HG03066 (cell line): ENCODE data around the gene NXPH1.

Source experiments
- ATAC-seq: cut with Tn5 transposase; IDR thresholded peaks from one replicate; pipeline ENCODE4 v1.9.1; 2021; ENCODE audit warnings: low read depth; ENCODE audit not compliant: unreplicated experiment

NXPH1 gene

DNA sequence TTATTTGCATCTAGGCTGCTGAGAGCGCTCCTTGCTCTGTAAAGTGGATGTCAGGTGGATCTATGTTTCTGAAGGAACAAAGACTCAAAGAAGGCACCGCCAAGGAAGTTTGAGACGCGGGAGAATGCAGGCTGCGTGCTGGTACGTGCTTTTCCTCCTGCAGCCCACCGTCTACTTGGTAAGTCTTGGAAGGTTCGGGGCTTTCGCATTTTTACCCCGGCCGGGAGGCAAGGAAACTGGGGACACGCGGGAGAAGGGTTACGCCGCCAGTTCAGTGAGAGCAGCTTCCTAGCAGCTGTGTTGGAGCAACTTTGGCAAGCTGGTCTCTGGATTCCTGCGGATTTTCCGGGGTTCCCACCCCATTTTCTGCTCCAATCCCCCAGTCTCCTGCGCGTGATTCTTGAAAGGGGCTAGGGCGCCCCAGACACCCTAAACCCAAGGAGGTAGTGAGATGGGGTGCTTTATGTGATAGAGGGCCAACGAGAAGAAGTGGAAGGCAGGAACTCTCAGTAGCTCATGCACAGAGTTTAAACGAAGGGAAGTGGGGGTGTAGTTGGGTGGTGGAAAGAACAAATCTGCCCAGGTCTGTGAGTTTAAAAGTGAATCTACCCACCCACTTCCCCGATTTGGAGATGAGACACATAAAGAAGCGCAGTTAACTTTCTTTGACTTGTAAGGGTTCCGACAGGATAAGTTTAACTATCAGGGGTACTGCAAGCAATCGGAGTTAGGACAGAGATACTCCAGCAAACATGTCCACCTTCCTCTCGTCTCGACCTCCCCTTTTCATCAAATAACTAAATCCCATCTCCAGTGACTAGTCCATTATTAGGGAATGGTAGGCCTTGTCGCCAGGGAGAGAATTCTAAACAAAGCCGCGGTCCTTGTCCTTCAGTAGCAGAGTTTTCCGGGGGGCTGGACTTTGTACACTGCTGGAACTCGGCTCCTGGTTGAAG, 2.5 kb downstream of the NXPH1 start:
- no peak for ATAC-seq

GRCh38 chr7:8436965-8437364, 3.6 kb downstream of the NXPH1 start:
- peak; percentile 65 for ATAC-seq

GRCh38 chr7:8437606-8438005, 4.2 kb downstream of the NXPH1 start:
- no peak for ATAC-seq

- no peak for ATAC-seq
Observed at GRCh38 chr7:8440670-8441069, 7.3 kb downstream of the NXPH1 start.

DNA sequence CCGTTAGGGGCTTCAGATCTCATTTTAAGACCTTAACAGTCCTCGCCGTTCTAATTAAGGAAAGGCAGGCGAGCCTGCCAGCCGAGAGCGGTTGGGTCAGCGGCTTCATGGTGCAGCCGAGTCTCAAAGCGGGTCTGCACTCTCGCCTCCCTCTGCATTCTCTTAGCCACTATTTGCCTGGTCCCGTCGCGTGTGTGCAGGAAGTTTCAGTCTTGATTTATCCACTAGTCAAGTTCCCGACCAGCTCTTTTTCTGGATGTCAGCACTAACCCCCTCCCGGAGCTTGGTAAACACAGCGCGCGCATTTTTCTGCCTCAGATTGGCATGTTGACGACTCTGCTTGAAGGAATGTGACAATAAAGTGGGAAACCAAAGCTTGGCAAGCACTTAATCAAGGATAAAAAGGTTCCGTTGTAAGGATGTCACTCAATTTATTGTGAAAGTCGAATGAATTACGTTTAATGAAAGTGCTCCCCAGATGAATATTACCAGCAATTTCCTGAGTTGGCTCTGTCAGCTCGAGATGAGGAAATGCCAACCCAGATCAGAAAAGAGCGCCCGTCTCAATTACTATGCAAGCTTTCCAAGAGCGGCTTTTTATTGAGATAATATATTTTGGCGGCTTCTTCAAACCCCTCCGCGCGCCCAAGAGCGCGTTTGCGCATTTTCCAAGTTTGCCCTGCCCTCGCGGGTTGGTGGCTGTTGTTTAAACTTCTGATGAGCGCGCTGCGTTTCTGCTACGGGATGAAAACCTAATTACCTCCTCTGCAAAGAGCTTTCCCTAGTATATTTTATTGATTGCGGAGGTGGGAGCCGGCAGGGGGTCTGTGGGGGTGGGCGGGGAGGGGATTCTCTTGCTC, 7.9 kb downstream of the NXPH1 start:
- ATAC-seq, result no peak

DNA sequence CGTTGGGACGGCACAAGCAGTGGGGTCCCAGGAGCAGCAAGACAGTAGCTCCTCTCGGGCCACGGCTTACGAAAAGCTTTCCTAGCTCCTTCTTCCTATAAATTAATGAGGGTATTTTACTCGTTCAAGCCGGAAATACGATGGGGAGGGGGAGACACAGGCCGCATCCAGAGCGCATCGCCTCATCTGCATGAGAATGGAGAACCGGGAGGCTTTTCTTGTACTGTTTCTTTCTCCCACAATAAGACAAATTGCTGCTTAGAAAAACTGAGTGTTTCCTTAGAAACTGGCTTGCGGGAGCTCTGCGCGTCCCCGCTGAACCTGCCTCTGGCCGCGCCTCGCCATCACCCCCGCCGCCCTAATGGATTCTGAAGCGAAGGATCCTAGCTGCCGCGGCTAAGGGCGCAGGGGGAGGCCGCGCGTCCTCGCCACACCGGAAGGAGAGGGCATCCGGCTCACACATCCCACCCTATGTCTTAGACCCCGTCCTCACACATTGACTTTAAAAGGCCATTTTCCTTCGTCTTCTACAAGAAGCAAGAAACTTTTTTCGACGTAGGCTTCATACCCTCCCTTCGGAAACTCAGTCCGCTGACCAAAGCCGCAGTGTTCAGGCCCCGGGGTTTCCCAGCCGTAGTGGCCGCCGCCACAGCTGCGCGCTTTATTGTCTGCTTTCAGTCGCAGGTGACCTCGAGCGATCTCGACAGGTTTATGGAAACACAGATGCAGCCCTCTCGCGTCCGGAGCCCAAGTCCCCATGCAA, 8.8 kb downstream of the NXPH1 start:
- no peak for ATAC-seq

- ATAC-seq, result peak; percentile 73
Observed at GRCh38 chr7:8442814-8443304, 9.4 kb downstream of the NXPH1 start.

GRCh38 chr7:8443576-8444467, 10.4 kb downstream of the NXPH1 start:
- ATAC-seq, result no peak

GRCh38 chr7:8444468-8444769, 11.0 kb downstream of the NXPH1 start:
- ATAC-seq, result no peak

DNA sequence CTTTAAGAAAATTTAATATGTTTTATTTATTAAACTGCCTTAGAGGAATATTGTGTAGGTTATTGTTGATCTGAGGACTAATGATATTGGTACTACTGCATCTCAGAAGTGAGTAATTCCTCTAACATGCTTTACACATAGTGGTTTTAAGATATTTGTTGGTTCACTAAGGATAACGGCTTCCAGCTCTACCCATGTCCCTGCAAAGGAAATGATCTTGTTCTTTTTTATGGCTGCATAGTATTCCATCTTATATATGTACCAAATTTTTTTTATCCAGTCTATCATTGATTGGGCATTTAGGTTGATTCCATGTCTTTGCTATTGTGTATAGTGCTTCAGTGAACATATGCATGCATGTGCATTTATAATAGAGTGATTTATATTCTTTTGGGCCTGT, 20.1 kb downstream of the NXPH1 start:
- ATAC-seq, result no peak

GRCh38 chr7:8455426-8455825, 22.0 kb downstream of the NXPH1 start:
- ATAC-seq, result no peak

GRCh38 chr7:8462309-8462708, 28.9 kb downstream of the NXPH1 start:
- ATAC-seq, result no peak

- no peak for ATAC-seq
Observed at GRCh38 chr7:8465338-8465737, 31.9 kb downstream of the NXPH1 start.

DNA sequence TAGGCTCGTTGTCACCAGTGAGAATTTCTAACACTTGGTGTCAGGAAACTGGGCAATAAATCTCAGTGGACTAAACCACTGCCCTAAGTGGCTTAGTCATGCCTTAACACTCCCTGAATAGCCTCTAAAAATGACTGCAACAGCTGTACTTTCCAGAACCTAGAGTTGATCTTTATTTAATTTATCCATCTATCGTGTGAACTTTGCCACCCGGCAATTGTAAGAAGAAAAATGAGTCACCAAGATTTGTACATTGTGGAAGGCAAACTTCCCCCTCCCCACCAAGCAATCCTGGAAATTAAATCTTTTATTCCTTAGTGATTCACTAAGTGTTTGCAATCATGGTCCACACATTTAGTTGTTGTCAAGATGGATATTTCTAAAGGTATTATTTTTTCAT, 47.1 kb downstream of the NXPH1 start:
- ATAC-seq, result no peak

GRCh38 chr7:8481096-8481495, 47.7 kb downstream of the NXPH1 start:
- no peak for ATAC-seq

GRCh38 chr7:8481752-8482446, 48.5 kb downstream of the NXPH1 start:
- no peak for ATAC-seq

GRCh38 chr7:8490391-8491045, 57.1 kb downstream of the NXPH1 start:
- no peak for ATAC-seq

DNA sequence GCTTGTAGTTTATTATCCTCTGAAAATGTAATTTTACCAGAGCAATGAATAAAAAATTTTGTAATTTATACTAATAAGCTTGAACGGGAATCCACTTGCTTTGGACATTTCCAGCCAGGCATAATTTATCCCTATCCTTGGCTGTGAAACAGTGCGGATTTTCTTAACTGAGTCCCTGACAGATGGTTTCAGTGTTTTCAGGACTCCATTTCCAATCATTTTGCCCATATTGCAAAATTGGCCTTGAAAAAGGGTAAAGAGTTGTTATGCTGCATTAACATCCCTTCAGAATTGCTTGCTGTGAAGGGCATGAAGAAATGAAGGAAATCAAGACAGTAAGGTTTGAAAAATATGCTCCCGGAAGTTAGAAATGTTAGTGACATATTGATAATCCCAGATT, 57.7 kb downstream of the NXPH1 start:
- ATAC-seq, result no peak
